ENCODE results near the gene UBL4B. TPM values are rescaled to one million over a fixed set of nuclear protein-coding genes. Genes with fewer than 3 reads are reported as not detected.

The UBL4B gene
- total RNA-seq, 1 donor: not detected

DNA sequence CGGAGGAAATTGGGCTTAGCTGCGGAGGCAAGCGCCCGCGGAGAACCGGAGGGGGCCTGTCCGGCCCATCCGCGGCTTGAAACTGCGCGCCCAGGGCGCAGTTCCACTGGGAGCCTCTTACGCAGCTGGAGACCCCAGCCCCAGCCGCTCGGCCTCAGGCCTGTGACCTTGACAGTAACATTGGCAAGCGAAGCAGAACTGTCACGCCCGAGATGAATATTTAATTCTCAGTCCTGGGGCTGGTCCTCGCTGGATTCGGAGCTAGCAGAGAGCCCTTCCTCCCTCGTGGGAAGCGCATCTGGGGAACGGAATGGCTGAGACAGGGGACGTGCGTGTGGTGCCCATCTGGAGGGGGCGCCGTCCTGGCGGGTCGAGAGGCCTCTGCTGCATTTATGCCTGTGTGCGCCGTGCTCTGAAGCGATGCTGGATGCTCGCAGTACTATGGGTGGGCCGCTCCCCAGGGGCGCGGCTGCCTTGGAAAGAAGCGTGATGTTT lies 39.0 kb downstream of the UBL4B start:
- DNase-seq (ENCODE audit: low read depth in 2 of 3, low spot score in 2 of 3): no peak

DNA sequence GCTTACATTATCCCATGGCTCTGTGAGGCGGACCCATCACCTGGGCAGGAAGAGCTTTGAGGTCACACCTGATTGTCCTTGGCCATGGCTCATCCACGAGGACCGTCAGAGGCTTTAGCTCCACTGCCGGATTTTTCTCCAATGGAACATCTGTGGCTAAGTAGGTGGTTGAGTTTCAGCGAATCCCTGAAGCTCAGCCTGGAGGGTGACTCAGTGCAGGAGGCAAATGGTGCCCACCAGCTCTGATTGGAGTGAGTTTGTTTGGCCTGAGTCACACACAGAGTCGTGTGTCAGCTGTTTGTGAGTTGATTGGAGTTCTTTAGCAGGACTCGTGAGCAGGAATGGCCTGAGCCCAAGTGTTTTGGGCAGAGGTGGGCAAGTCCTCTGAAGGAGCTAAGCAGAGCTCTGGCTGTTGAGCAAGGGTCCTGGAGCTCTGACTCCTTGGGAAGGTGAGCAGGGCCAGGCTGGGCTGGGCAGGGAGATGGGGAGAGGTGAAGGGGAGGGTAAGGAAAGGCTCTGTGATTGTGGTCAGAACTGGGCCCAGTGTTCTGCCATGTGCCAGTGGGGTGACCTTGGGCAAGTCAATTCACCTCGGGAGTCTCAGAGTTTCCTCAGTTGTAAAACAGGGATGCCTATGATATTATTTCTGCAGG lies 40.0 kb downstream of the UBL4B start:
- DNase-seq (ENCODE audit: low read depth in 2 of 3, low spot score in 2 of 3): no peak

DNA sequence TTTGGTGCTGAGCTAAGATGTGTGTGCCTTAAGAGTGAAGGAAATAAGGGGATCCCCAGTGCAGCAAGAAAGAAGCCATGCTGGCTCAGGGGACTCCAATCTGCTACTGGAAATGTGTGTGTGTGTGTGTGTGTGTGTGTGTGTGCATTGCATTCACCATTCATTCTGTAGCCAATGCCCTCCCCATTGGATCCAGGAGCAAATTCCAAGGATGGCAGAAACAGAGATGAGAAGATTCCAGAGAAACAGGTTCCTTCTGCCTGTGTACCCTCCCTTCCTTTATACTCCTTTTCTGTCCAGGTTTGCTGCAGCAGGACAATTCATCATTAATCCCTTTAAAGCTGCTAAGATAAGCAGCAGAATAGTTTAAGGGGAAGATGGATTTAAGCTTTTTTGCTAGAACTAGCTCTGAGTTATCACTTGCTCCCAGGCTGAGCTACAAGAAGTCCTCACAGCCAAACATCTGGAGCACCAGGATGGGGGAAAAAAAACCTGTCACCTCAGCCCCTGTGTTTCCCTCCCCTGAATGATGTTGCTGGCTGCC lies 41.2 kb downstream of the UBL4B start:
- no peak for DNase-seq (ENCODE audit: low read depth in 2 of 3, low spot score in 2 of 3)

DNA sequence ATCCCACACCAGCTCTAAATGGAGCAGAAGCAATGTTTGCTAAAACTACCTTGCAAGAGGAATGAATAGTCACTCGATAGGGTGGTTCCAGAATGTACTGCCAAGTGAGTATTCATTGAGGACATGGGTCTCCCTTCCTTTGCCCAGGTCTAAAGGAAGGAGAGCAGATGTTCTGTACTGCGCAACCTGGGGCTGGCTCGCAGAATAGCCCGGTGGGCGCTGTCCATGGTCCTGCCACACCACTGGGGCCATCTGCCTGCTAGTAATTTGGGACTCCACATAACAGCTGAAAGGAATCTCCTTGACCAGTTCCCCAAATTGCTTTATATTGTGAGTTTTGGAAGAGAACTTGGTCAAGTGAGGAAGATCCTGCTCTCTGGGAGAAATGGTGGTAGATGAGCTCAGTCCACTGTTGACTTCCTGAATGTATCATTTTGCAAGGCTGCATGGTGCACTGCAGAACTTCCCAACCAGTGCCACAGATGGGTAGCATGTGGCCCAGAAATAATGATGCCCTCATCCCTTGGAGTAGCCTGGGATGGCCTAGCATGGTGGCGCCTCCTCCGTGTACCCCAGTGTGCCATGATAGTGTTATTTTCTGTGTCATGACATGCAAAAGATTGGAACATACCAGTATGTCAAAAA lies 43.8 kb downstream of the UBL4B start:
- peak; percentile 5 to 76 (median 55) for DNase-seq (ENCODE audit: low read depth in 2 of 3, low spot score in 2 of 3)

DNA sequence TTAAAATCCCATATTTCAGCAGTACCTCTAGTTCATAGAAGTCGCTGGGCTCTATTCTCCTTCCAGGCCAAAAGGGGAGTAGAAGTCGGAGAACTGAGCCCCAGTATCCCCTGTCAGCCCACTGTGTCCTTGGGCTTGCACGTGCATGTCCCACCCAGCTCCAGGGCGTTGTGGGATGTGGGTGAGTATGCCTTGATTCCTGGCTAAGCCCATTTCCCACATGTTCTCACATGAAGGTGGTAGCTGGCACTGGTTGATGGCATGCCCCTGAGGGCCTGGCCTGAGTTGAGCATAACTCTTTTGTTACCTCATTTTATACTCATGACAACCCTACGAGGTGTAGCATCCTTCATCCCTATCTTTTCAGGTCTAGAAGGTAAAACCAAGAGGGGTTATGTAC lies 46.0 kb downstream of the UBL4B start:
- DNase-seq (ENCODE audit: low read depth in 2 of 3, low spot score in 2 of 3): no peak

DNA sequence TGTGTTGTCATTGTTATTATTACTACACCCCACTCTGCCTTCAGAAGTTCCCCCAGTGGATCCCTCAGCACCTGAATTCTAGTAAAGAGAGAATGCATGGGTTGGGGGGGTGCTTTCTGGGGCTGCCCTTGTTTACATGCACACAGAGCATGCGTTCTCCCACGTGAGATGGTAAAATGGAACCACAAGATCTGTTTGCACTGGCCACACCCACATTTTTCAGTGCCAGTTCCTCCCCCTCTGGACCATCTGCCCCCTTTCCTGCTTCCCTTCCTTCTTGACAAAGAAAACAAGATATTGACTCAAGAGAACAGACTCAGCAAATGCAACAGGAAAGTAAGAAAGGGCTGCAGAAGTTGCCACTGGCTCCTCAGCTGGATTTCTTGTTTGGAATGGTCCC lies 46.9 kb downstream of the UBL4B start:
- no peak for DNase-seq (ENCODE audit: low read depth in 2 of 3, low spot score in 2 of 3)

DNA sequence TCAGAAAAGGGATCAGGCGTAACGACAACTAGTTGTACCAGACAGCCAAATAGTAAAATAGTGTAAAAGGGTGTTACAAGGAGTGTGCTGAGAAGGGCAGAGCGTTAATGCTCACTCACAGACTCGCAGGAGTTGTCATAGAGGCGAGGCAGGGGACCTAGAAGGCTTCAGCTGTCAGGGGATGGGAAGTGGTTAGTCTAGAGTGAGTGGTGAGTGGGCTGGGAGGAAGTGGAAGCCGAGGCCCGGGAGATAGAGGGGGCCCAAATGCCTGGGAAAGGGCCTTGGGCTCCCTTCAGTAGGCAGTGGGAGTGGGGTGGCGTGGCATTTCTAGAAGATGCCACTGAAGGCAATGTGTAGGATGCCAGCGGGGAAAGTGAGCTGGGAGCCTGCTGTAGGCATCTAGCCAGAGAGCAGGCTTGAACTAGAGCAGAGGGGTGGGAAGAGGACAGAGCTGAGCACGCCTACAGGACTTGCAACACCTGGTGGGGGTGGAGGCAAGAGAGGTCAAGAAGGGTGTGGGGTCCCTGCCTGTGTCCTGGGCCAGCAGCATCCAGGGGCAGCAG lies 48.4 kb downstream of the UBL4B start:
- DNase-seq (ENCODE audit: low read depth in 2 of 3, low spot score in 2 of 3): no peak

DNA sequence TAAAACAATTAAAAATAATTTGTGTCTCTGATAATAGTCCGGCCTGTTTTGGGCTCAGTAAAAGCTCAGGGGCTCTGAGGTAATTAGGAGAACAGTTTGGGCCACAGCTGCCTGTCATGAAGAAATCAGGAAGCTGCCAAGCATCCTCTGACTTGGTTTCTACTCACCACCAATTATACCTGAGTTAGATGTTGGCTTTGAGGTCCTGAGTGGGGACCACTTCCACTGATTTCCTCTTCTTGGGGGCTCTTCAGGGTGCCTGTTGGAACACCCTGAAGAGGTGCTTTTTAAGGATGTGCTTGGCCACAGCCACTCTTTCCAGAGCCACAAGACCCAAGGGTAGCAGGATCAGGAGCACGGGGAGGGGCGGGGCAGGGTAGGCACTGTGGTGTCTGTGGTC lies 48.9 kb downstream of the UBL4B start:
- DNase-seq (ENCODE audit: low read depth in 2 of 3, low spot score in 2 of 3): no peak

DNA sequence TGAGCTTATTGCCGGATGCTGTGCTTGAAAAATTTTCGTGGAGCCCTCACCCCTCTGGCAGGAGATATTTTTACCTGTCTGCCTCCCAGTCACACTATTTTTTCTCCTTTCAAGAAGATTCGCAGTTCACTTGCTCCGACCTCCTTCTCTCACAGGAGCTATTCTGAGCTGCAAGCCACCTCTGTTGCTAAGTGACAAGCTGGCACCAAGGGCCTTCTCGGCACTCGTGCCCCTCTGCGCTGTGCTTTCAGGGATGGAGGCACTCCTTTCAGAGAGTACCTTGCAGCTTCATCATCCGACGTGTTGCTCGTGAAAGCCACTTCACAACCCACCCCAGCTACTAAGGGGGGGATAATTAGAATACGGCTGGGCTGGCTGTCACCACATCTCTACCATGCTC lies 49.6 kb downstream of the UBL4B start:
- DNase-seq (ENCODE audit: low read depth in 2 of 3, low spot score in 2 of 3): no peak

Other genes starting within 250 kb of the UBL4B start
- 23.2 TPM for gene CSF1, start 201.6 kb upstream of the UBL4B start, total RNA-seq
- 39.3 TPM for gene AHCYL1, start 127.7 kb upstream of the UBL4B start, total RNA-seq
- 56.0 TPM for gene STRIP1, start 77.8 kb upstream of the UBL4B start, total RNA-seq
- not detected for gene ALX3, start 41.8 kb upstream of the UBL4B start, total RNA-seq
- not detected for gene SLC6A17, start 38.1 kb downstream of the UBL4B start, total RNA-seq
- 5.7 TPM for gene KCNC4, start 97.9 kb downstream of the UBL4B start, total RNA-seq
- 66.0 TPM for gene RBM15, start 226.9 kb downstream of the UBL4B start, total RNA-seq